Measurements from ENCODE around the gene ZBTB7B.

ZBTB7B gene

DNA sequence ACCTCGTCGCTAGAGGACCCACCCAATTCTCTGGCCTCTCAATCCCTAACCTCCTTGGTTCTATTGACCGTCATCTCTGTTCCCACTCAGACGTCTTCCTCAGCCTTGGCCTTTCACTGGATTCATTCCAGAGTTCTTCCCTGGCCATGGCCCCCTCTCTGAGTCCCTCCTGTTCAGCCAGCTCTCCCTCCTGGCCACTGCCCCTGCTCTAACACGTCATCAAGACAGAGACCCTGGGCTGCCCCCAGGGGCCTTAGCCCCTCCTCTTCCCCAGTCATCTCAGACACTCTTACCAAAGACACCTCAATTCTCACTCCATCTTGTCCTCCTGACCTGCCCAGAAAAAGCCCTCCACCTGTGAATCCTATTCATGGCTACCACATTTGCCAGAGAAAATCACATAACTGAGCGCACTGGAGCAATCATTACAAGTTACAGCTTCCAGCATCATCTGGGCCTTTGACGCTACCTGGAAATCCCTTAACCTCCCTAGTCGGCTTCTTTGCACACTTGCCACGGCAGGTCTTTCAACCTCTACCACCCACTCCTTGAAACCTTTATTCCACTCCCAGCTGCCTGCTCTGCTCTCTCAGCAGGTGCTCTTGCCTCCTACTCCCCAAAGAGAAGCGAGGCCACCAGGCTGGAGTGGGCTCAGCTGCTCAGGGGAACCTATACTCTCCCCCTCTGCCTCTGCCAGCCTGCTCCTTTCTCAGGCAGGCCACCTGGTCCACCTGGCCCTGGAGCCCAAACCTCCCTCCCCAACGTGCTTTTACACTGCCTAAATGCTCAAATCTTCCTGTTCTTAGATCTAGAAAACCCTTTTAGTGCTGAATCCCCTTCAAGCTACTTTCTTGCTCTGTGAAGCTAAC lies 17.0 kb downstream of the ZBTB7B start:
- Histone ChIP-seq H3K27me3 (replicated peaks in 2 of 5; ENCODE audit: control insufficient read depth in 4 of 5, insufficient read depth in 5 of 5, low read length in 4 of 5) (no peaks in the 10 kb centered on the region), H3K9me3 (ENCODE audit: control extremely low read depth in 1 of 5, control insufficient read depth in 4 of 5, insufficient read depth in 2 of 5, low read depth in 1 of 5, low read length in 4 of 5) (no peaks in the 10 kb centered on the region), H3K36me3 (ENCODE audit: control insufficient read depth in 4 of 4, insufficient read depth in 4 of 4, low read length in 3 of 4) (peaks cover 0 to 20% (median 2%) of the 10 kb centered on the region in 4 experiments), H3K27ac (ENCODE audit: insufficient read depth in 1 of 2, low read depth in 1 of 2, low read length in 2 of 2, poor library complexity in 1 of 2, severe bottlenecking in 2 of 2) (no peak overlapping the region), H3K4me1 (ENCODE audit: control extremely low read depth in 1 of 4, control insufficient read depth in 4 of 4, insufficient read depth in 4 of 4, low read length in 3 of 4) (peaks cover 0 to 35% (median 28%) of the 10 kb centered on the region in 4 experiments), H3K4me3 (ENCODE audit: control insufficient read depth in 1 of 7, extremely low read depth in 1 of 7, insufficient read depth in 4 of 7, low read depth in 2 of 7, low read length in 6 of 7) (no peak overlapping the region)
- POLR2A ChIA-PET = no interaction called here
- DNase-seq = no peak
- 93% methylated on average over 10 of the region's 11 CpGs for WGBS (ENCODE audit: insufficient coverage)
- CTCF ChIA-PET = interaction anchor here (0.7 to 12.4 kb wide), 15 partner anchors 9 to 76 kb away, joined by 3 to 233 read pairs (median 5); partner anchors contain the start of genes LENEP, PBXIP1, PYGO2 and ZBTB7B

DNA sequence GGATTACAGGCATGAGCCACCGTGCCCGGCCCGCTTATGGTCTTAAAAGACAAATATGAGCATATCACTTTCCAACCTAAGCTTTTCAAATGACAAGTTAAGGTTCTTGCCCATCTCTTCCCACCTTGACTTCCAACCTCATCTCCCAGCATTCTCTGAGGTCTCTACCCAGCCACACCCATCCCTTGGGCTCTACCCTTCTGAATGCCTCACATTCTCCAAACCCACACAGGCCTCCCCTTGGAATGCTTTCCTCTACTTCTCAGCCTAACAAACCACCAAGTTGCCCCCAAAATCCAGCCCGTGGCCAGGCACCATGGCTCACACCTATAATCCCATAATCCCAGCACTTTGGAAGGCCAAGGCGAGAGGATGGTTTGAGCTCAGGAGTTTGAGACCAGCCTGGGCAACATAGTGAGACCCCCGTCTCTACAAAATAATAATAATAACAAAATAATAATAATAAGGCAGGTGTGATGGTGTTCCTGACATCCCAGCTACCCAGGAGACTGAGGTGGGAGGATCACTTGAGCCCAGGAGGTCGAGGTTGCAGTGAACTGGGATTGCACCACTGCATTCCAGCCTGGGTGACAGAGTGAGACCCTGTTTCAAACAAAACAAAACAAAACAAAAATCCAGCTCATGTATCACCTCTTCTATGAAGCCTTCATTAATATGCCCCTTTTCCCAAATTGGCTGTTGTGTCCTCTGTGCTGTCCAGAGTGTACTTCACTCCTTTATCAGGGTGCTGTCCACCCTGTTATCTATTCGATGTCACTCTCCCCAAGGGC lies 19.7 kb downstream of the ZBTB7B start:
- Histone ChIP-seq H3K9me3 (ENCODE audit: control extremely low read depth in 1 of 5, control insufficient read depth in 4 of 5, insufficient read depth in 2 of 5, low read depth in 1 of 5, low read length in 4 of 5) (no peaks in the 10 kb centered on the region), H3K4me1 (ENCODE audit: control extremely low read depth in 1 of 4, control insufficient read depth in 4 of 4, insufficient read depth in 4 of 4, low read length in 3 of 4) (peaks cover 0 to 13% (median 10%) of the 10 kb centered on the region in 4 experiments), H3K27me3 (replicated peaks in 2 of 5; ENCODE audit: control insufficient read depth in 4 of 5, insufficient read depth in 5 of 5, low read length in 4 of 5) (no peaks in the 10 kb centered on the region), H3K36me3 (ENCODE audit: control insufficient read depth in 4 of 4, insufficient read depth in 4 of 4, low read length in 3 of 4) (no peaks in the 10 kb centered on the region), H3K4me3 (ENCODE audit: control insufficient read depth in 1 of 7, extremely low read depth in 1 of 7, insufficient read depth in 4 of 7, low read depth in 2 of 7, low read length in 6 of 7) (no peak overlapping the region), H3K27ac (ENCODE audit: insufficient read depth in 1 of 2, low read depth in 1 of 2, low read length in 2 of 2, poor library complexity in 1 of 2, severe bottlenecking in 2 of 2) (no peak overlapping the region)
- 95% methylated on average over 4 of the region's 8 CpGs for WGBS (ENCODE audit: insufficient coverage)
- ChIA-PET CTCF (interaction anchor here (0.9 to 12.4 kb wide), 12 partner anchors 8 to 63 kb away, joined by 3 to 233 read pairs (median 4); partner anchors contain the start of genes LENEP, SHC1 and ZBTB7B), POLR2A (no interaction called here)
- no peak for DNase-seq

DNA sequence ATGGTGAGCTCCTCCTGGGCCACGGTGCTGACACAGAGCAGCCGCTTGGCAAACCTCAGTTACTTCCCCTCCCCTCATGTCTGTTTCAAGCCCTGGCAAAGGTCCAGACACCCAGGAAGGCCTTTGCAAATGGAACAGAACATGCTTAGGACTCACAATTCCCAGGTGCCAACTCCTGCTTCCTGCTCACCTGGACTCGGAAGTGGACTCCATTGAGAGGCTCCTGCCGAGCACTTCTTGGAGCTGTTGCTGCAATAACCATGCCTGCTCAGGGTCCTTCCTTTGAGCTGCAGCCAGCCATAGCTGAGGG lies 20.3 kb downstream of the ZBTB7B start:
- no peaks in the 10 kb centered on the region for H3K9me3 ChIP-seq (ENCODE audit: control extremely low read depth in 1 of 5, control insufficient read depth in 4 of 5, insufficient read depth in 2 of 5, low read depth in 1 of 5, low read length in 4 of 5)
- DNase-seq = no peak
- POLR2A ChIA-PET = no interaction called here
- no peak overlapping the region for H3K27ac ChIP-seq (ENCODE audit: insufficient read depth in 1 of 2, low read depth in 1 of 2, low read length in 2 of 2, poor library complexity in 1 of 2, severe bottlenecking in 2 of 2)
- H3K4me3 ChIP-seq (ENCODE audit: control insufficient read depth in 1 of 7, extremely low read depth in 1 of 7, insufficient read depth in 4 of 7, low read depth in 2 of 7, low read length in 6 of 7) = no peak overlapping the region
- H3K4me1 ChIP-seq (ENCODE audit: control extremely low read depth in 1 of 4, control insufficient read depth in 4 of 4, insufficient read depth in 4 of 4, low read length in 3 of 4) = peaks cover 0 to 8% (median 5%) of the 10 kb centered on the region in 4 experiments
- CTCF ChIA-PET = interaction anchor here (0.9 to 12.4 kb wide), 11 partner anchors 8 to 62 kb away, joined by 3 to 233 read pairs (median 4); partner anchors contain the start of genes LENEP, SHC1 and ZBTB7B
- 80% methylated on average over 4 of the region's 4 CpGs for WGBS (ENCODE audit: insufficient coverage)
- H3K36me3 ChIP-seq (ENCODE audit: control insufficient read depth in 4 of 4, insufficient read depth in 4 of 4, low read length in 3 of 4) = no peaks in the 10 kb centered on the region
- no peaks in the 10 kb centered on the region for H3K27me3 ChIP-seq (replicated peaks in 2 of 5; ENCODE audit: control insufficient read depth in 4 of 5, insufficient read depth in 5 of 5, low read length in 4 of 5)

DNA sequence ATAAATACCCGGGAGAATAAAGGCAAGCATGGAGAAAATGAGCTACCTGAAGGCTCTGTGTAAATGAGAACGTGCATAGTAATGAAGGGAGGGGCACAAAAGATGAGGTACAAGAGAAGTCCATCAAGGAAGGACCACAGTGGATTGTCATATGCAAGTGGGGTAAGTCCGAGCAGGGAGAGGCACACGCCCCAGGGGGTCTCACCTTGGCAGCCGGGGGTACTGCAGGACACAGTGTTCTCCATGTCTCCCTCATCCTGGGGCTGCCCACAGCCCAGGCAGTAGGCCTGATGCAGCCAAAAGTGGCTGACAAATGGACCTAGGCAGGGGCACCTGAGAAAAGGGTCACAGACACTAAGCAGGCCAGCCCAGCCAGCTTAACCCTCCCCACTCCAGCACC lies 21.0 kb downstream of the ZBTB7B start:
- Histone ChIP-seq H3K36me3 (ENCODE audit: control insufficient read depth in 4 of 4, insufficient read depth in 4 of 4, low read length in 3 of 4) (no peaks in the 10 kb centered on the region), H3K4me1 (ENCODE audit: control extremely low read depth in 1 of 4, control insufficient read depth in 4 of 4, insufficient read depth in 4 of 4, low read length in 3 of 4) (peaks cover 0 to 4% (median under 1%) of the 10 kb centered on the region in 4 experiments), H3K4me3 (ENCODE audit: control insufficient read depth in 1 of 7, extremely low read depth in 1 of 7, insufficient read depth in 4 of 7, low read depth in 2 of 7, low read length in 6 of 7) (no peak overlapping the region), H3K27me3 (replicated peaks in 2 of 5; ENCODE audit: control insufficient read depth in 4 of 5, insufficient read depth in 5 of 5, low read length in 4 of 5) (no peaks in the 10 kb centered on the region), H3K27ac (ENCODE audit: insufficient read depth in 1 of 2, low read depth in 1 of 2, low read length in 2 of 2, poor library complexity in 1 of 2, severe bottlenecking in 2 of 2) (no peak overlapping the region), H3K9me3 (ENCODE audit: control extremely low read depth in 1 of 5, control insufficient read depth in 4 of 5, insufficient read depth in 2 of 5, low read depth in 1 of 5, low read length in 4 of 5) (no peaks in the 10 kb centered on the region)
- WGBS (ENCODE audit: insufficient coverage) = 97% methylated on average over 5 of the region's 5 CpGs
- POLR2A ChIA-PET = no interaction called here
- DNase-seq = no peak
- CTCF ChIA-PET = interaction anchor here (1.1 to 10.1 kb wide), 5 partner anchors 9 to 62 kb away, joined by 3 to 159 read pairs (median 4); no protein-coding TSS in a partner anchor

DNA sequence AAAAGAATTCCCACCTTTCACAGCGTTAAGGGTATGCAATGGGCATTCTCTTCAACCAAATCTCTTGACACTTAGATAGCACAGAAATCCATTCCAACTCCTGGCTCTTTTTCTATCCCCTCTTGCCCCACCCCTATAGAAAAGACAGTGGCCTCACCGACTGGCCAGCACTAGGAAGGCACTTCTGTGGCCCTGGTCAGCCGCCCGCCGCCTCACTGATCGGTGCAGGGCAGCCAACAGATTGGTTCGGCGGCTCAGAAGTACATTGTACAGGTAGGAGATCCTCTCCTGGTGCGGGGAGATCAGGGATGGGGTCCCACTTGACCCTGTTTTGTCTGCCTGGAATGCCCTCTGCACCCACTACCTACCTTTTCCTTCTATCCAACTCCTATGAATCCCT lies 21.7 kb downstream of the ZBTB7B start:
- Histone ChIP-seq H3K9me3 (ENCODE audit: control extremely low read depth in 1 of 5, control insufficient read depth in 4 of 5, insufficient read depth in 2 of 5, low read depth in 1 of 5, low read length in 4 of 5) (no peaks in the 10 kb centered on the region), H3K4me1 (ENCODE audit: control extremely low read depth in 1 of 4, control insufficient read depth in 4 of 4, insufficient read depth in 4 of 4, low read length in 3 of 4) (peaks cover 0 to 4% (median 0%) of the 10 kb centered on the region in 4 experiments), H3K27me3 (replicated peaks in 2 of 5; ENCODE audit: control insufficient read depth in 4 of 5, insufficient read depth in 5 of 5, low read length in 4 of 5) (no peaks in the 10 kb centered on the region), H3K36me3 (ENCODE audit: control insufficient read depth in 4 of 4, insufficient read depth in 4 of 4, low read length in 3 of 4) (no peaks in the 10 kb centered on the region), H3K27ac (ENCODE audit: insufficient read depth in 1 of 2, low read depth in 1 of 2, low read length in 2 of 2, poor library complexity in 1 of 2, severe bottlenecking in 2 of 2) (no peak overlapping the region), H3K4me3 (ENCODE audit: control insufficient read depth in 1 of 7, extremely low read depth in 1 of 7, insufficient read depth in 4 of 7, low read depth in 2 of 7, low read length in 6 of 7) (no peak overlapping the region)
- no peak for DNase-seq
- CTCF ChIA-PET = interaction anchor here (10.1 kb wide), 1 partner anchor 19 kb away, joined by 159 read pairs; no protein-coding TSS in a partner anchor
- POLR2A ChIA-PET = no interaction called here
- 96% methylated on average over 8 of the region's 9 CpGs for WGBS (ENCODE audit: insufficient coverage)

DNA sequence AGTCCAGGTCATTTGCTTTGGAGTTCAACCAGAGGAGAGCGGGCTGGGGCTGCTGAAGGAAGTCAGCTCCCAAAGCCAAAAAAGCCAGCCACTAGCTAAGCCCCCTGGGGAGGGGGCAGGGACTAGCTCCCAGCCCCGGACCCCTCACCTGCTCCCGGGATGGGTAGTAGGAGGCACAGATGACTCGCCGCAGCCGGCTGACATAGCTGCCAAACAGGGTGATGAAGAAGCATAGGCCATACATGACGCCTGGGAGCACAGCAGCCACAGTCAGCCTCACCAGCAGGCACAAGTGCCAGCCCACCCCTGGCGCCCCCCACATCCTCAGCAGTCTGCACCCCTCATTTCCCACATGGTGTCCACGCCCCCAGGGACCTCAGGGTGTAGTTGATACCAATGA lies 23.6 kb downstream of the ZBTB7B start:
- 90% methylated on average over 8 of the region's 9 CpGs for WGBS (ENCODE audit: insufficient coverage)
- H3K36me3 ChIP-seq (ENCODE audit: control insufficient read depth in 4 of 4, insufficient read depth in 4 of 4, low read length in 3 of 4) = no peaks in the 10 kb centered on the region
- H3K9me3 ChIP-seq (ENCODE audit: control extremely low read depth in 1 of 5, control insufficient read depth in 4 of 5, insufficient read depth in 2 of 5, low read depth in 1 of 5, low read length in 4 of 5) = no peaks in the 10 kb centered on the region
- POLR2A ChIA-PET = no interaction called here
- H3K27ac ChIP-seq (ENCODE audit: insufficient read depth in 1 of 2, low read depth in 1 of 2, low read length in 2 of 2, poor library complexity in 1 of 2, severe bottlenecking in 2 of 2) = no peak overlapping the region
- CTCF ChIA-PET = interaction anchor here (0.7 to 1.4 kb wide), 3 partner anchors 8 to 18 kb away, joined by 3 to 5 read pairs (median 3); no protein-coding TSS in a partner anchor
- H3K4me1 ChIP-seq (ENCODE audit: control extremely low read depth in 1 of 4, control insufficient read depth in 4 of 4, insufficient read depth in 4 of 4, low read length in 3 of 4) = peaks cover 0 to 4% (median 0%) of the 10 kb centered on the region in 4 experiments
- DNase-seq = no peak
- no peak overlapping the region for H3K4me3 ChIP-seq (ENCODE audit: control insufficient read depth in 1 of 7, extremely low read depth in 1 of 7, insufficient read depth in 4 of 7, low read depth in 2 of 7, low read length in 6 of 7)
- H3K27me3 ChIP-seq (replicated peaks in 2 of 5; ENCODE audit: control insufficient read depth in 4 of 5, insufficient read depth in 5 of 5, low read length in 4 of 5) = no peaks in the 10 kb centered on the region

Data from common myeloid progenitor, CD34-positive (primary cell).